Measurements from ENCODE around the gene SLC8A1.

SLC8A1 gene

DNA sequence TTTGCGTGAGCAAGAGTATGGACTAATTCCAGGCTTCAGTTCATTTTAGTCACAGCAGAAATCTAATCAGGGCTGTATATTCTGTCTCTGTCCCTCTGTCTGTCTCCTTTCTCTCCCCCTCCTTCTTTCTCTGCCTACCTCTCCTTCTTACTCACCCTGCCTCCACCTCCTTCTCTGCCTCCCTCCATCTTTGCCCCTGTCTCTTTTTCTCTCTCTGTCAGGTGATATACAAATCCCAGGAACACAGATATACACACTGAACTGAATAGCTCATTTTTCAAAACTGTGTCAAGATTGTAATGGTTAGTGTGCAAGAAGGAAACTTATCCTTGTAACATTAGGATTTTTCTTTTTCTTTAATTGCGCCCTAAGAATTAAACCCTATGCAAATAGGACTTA, 32.5 kb downstream of the SLC8A1 start:
- no peak for DNase-seq

DNA sequence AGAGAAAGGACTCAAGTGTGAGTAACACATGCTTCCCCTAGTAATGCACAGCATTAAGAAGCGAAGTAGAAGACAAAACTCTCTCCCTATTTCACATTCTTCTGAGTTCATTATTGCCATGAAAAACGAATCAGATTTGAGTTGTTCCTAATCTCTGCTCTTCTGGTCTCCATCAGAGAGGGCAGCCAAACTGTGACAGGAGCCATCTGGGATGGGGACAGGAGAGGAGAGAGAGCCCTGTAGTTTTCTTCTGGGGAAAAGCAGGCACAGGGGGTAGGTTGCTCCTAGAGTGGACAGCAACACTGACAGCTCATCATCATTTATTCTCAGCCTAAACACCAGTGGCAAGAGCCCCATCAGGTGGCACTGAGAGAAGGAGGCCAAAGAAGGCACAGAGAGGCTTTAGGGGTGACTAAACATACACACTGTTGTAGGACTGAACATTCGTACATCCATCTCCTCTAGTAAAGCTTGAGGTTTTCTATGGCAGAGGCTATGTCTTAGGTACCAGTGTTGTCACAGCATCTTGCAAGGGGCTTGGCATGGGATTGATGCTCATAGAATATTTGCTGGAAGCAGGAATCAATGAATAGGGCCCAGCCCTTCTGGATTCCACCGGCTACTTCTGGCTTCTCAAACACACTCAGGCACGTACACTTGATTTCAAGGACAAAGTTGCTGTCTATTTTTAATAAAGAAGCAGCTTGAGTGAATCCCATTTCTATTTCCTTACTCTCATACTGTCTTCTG, 33.1 kb downstream of the SLC8A1 start:
- no peak for DNase-seq

DNA sequence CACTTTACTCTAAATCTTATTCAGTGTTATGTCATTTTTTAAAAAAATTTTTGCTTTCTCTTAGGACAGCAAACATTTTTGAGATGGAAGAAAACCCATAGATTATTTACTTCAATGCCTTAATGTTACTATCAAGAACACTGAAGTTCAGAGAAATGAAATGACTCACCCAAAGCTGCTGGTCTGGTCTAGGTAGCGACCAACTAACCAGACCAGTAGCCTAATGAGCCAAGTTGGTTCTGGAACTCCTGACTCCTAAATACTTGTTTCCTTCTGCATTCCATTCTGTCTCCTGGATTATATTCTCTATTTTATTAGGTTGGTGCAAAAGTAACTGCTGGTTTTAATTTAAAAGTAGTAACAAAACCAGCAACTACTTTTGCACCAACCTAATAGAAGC, 35.4 kb downstream of the SLC8A1 start:
- DNase-seq: no peak

DNA sequence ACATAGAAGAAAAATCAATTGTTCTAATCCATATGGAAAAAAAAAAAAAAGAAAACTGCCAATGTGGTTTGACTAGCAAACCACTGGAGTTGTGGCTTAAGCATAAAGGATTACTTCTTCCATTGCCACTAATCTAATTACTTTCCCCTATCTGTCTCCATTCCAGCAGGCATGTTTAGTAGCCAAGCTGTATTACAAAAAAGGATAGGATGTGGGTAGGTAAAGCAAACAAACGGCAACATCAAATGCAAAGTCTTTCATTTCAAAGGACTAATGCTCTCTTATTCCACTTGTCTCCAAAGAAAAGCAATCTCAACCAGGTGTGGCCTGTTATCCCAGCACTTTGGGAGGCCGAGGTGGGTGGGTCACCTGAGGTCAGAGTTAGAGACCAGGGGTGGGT, 36.5 kb downstream of the SLC8A1 start:
- DNase-seq: no peak

DNA sequence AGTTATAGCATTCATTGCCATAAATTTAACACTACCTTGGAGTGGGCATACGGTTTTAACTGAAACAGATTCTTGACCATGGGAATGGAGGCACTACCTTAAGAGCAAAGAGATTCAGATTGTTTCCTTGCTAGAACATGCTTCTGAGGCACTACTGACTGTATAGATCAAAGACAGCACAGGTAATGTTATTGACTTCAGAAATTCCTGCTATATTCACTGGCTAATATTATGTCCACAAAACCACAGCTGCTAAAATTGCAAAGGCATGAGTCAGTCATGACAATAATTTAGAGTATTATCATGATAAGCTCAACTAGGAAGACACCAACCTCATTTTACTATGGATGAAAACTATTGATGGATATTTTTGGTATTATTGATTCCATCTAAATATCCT, 39.4 kb downstream of the SLC8A1 start:
- DNase-seq: no peak

DNA sequence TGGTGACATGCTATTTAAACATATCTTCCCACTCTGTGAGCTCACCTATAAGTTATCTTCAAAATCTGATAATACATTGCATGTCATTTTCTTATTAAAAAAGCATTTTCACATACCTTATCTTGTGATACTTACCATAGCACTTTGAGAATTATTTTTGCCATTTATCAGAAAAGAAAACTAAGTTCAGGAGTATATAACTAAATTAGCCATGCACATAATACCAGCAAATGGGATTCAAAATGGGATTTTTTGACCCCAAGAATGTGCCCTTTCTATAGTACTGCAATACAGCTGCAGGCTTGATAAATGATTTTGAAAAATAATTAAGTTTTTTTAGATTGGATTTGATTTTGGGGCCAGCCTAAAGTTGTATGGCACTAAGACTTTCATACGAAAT, 41.2 kb downstream of the SLC8A1 start:
- no peak for DNase-seq

DNA sequence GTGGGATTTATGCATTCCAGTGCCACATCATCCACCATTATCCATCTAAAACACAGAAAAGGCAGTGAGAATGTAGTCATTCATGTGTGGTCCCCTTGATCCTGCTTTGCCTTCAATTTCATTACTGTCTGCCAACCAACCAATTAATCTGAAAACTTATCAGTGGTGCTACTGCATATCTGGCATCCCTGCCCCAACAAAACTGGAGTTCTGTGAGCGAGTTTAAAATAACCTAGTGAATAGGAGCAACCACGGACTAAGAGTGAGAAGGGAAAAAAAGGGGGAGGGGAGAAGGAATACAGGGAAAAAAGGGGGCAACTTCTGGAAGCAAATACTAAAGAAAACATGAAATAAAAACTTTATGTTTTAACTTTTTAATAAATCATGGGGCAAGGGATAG, 42.2 kb downstream of the SLC8A1 start:
- no peak for DNase-seq

DNA sequence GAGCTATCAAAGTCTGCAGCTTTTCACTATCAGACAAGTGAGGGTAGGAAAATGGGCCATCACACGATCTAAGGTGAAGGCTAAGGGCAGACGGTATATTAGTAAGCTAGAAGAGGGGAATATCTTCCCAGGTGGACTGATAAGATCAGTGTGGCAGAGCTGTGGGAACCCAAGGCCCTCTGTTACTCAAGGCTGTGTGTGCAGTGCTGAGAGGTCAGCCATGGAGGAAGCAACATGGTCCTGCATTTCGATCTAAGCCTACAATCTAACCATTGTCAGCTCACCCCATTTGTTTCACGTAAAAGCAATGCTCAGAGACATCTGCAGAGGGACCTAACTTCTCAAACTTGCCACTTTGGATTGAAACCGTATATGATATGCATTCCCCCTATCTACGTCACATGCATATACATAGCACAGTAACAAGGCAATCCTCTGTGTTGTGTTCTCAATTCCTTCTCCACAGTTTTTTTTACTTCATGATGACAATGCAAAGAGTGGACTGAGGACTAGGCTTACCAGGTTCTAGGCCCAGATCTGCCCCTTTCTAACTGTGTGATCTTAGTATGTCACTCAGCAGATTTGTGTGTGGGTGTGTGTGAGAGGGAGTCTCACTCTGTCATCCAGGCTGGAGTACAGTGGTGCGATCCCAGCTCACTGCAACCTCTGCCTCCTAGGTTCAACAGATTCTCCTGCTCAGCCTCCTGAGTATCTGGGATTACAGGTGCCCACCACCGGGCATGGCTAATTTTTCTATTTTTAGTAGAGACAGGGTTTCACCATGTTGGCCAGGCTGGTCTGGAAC, 45.2 kb downstream of the SLC8A1 start:
- DNase-seq: no peak

DNA sequence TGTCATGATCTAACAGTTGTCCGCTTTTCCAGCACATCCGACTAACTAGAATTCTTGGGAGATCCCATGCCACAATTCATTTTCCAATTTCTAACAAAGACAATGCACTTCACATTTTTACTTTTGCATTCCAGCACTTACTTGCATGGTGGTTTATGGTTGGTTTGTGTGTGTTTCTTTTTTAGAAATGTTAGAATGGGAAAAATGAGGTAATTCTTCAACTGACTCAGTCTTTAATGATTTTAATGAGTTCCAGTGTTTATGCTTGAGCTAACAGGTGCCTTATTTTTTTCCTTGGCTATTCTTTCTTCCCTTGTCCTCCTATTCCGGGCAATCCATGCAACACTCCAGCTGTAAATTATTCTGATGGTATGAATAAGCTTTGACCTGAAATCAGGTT, 46.4 kb downstream of the SLC8A1 start:
- DNase-seq: no peak

DNA sequence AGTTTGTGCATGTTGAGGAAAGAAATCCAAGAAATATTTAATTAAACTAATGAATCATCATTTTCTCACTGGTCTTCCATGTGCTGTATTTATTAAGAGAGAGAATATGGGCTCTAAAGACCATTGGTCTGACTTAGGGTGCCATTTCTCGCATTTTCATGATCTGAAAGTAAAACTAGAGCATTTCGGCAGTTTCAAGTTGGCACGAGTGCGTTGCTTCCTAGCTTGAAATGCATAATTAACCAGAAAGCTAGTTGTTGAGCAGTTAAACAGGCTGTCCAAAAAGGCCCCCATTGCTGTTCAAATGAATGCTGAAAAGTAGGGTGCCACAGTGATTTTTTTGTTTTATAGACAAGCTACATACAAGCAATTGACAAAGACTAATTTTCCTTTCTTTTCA, 47.4 kb downstream of the SLC8A1 start:
- no peak for DNase-seq

DNA sequence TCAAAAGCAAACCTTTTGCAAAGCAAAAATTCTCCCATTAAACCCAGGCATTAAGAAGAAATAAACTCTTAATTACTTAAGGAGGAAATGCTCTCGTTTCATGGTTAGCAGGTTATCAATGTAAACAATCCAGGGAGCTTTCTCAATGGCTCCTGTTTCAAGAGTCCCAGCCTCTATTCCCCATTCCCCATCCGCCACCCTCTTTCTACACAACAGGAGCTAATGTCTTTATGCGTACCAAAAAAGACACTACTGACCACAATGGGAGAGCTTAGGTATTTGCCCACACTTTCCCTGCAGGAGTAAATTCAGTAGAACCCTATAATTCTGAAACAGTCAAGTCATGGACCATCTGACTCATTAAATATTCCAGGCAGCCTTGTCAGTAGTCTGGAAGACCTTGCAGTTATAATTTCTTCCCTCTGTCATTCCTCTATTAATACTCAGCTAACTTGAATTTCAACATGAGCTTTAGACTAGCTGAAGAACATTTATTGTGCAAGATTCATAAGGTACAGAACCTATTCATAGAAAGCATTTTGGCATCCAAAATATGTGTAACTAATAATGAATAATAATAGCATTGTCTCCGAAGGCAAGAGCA, 48.6 kb downstream of the SLC8A1 start:
- DNase-seq: no peak

DNA sequence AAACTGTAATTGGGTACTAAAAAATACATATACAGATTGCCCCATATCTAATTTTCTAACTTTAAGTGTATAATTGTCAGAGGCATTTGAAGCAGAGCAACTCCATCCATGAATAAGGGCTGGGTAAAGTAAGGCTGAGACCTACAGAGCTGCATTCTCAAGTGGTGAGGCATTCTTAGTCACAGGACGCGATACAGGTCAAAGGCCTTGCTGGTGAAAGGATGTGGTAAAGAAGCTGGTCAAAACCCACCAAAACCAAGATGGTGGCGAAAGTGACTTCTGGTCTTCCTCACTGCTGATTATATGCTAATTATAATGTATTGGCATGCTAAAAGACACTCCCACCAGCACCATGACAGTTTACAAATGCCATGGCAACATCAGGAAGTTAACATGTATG, 50.0 kb downstream of the SLC8A1 start:
- no peak for DNase-seq

DNA sequence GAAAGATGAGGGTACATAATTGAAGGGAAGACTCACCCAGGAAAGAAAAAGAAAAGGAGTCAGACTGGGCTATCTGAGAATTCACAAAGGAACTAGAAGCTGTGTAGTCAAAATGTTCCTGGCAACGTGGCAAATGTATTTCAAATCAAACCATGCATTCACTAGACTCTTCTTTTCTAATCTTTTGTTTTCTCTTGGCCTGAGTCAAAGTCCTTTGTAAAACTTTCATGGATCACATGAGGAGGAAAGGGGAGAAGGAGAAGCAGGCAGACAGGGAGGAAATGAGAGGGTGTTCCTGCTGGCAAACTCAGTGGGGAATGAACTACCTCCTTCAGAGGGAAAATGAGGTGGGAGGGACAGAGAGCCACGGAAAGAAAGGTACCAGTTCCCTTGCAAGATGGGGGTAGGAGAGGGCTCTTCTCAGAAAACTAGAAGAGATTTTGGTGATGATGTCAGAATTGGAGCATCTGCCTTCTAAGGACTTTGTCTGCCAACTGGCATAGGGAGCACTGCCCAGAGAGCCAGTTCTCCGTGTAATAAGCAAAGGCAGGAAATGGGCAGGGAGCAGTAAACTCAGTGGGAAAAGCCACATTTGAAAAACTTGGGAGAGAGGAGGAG, 51.4 kb downstream of the SLC8A1 start:
- DNase-seq: no peak

DNA sequence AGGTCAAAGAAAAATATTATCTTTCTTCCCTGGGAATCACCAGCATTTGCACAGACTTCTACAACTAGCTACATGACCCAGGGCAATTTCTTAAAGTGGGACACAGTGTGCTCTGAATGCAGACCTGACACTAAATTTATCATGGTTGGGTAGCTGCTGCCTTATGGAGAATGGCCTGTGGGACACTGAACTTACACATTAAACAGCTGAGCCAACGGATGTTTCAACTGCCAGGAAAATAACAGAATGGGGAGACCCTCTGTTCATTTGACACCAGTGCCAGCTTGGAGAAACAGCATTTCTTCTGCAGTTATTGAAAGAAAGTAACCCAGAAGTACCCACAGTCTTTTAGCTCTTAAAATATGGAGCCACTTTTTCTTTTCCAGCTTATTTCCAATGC, 54.1 kb downstream of the SLC8A1 start:
- DNase-seq: no peak

DNA sequence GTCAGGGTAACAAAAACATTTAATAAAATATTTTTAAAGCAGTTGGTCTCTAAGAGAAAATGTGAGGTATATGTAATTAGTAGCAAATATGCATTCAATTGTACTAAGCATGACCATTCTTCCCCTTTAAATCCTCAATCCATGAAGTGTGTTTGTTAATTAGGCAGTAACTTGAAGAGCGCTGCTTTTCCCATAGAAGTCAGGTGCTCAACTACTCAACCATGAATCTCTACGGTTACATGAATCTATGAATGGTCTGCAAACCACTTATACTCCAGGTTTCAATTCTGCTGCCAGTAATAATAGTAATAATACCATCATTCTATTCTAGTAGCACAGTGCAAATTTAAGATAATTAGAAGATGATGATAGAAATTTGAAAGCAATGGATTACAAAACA, 55.8 kb downstream of the SLC8A1 start:
- DNase-seq: no peak

DNA sequence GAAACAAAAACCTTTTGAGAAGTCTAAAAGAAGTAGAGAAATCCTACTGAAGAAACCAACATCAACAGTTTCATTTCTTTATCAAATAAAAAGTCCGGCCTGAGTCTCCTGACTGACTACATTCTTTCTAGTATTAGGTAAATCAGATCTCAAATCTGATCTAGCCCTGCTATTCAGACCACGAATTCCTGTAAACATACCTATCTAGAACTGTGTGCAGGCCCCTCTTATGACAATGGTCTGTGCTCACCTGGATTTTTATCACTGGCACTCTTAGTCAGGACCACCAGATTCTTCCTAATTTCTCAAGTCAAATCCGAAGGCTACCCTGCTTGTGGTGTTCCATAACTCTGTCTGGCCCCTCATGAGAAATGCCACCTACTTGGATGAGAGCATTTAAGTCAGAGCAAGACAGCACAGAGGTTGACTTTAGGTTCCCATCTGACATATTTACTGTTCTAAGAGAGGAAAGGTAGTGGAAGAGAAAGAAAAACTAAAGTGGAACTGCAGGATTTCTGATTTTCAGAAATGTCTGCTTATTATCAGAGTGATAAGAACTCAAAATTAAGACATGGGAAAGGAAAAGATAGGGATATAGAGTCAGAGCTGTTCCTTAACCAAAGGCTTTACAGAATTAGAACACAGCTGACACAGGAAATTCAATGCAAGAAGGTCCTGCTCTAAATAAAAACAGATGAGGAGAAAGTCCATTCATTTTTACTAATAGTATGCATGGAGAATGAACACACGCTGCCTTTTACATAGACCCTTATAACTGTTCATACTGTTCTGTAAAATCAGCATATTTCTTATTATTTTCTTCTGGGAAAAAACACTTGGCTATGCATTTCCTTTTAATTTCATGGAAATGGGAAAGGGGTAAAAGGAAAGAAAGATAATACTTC, 56.5 kb downstream of the SLC8A1 start:
- DNase-seq: no peak

DNA sequence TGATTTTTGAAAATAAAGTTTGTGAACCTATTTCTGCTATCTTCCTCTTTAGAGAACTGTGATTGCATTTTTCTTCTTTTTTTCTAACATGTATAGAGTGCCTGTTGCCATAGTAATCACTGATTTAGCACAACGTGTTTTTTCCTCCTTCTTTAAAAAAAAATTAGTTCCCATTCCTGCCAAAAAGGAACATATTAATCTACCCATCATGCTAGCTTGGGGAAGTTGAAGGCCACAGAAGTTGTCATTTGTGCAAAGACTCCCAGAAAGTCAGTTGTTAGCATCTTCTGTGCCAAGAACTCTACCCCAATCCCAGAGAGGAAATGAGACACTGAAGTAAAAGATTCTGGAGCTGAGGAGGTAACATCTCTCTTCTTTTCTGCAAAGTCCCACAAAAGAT, 57.3 kb downstream of the SLC8A1 start:
- no peak for DNase-seq

DNA sequence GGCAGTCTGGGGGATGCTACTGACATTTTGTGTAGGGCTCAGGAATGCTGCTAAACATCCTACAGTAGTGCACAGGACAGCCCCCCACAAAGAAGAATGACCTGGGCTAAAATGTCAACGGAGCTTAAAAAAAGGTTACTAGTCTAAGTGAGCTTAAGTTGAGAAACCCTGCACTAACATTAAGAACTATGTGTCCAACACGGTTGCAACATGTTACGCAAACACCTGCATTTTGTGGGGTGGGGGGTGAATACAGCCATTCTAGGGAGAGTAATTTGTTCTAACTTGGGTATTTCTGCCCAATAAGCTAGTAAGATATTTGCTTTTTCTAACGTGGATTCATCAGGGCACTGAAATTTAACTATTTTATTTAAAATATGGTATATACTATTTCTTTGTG, 57.9 kb downstream of the SLC8A1 start:
- no peak for DNase-seq

DNA sequence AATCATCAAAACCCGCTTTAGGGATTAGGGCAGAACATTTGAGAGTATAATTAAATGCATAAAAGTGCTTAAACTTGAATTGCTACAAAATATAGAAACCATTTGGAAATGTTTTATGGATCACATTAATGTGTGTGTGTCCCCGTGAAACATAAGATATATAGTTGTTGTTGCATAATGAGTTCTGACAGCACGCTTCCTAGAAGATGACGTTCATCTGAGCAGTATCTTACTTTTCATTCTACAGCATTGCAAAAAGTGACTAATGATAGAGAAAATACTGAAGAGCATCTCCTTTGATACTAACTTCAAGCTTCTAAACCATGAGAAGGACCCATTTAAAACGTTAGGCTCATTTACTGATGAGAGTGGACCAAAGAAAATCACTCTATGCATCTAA, 63.7 kb downstream of the SLC8A1 start:
- no peak for DNase-seq

DNA sequence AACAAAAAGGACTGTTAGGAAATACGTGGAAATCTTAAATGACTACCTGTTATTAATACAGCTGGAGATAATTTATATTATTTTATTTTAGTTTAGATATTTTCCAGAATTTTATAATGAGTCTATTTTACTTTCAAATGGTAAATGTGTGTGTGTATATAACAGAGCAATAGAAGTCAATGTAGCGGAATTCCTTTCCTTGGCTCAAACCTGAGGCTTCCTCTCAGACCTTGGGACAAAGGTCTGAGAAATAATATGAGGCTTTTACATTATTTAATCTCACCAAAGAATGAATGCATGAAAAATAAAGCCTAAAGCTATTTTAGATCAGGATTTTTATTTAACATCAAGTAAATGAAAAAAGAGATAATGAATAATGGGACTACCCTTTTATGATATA, 65.7 kb downstream of the SLC8A1 start:
- DNase-seq: no peak

DNA sequence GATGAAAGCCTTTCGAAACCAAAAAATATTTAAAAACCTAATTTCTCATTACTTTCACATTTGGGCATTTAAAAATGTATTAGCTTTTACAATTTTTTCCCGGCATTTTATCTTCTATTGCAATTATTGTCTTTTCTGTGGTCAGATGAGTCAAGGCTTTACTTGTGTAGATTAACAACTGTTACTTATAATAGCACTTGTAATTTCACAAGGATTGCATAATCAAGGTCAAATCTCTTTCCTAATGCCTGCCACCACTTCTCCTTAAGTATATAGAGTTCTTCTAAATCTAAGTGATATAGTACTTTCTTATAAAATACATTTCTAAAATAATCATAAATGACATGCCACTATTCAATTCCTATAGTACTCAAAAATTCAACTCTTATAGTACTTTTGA, 67.2 kb downstream of the SLC8A1 start:
- DNase-seq: no peak

DNA sequence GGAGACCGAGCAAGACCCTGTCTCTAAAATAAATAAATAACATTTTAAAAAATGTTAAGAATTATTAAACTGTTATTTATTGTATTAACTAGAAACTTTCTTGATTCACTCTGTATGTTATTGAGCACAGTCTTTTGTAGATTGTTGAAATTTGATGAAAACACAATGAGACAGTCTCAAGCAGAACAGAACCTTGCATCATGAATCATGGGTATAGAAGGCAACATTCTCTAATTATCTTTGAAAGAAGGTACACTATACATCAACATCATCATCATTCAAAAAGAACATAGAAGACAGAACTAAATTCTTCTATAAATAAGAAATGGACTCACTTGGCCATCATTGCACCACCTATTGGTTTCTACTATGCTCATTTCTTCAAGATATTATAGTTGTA, 67.7 kb downstream of the SLC8A1 start:
- DNase-seq: no peak

DNA sequence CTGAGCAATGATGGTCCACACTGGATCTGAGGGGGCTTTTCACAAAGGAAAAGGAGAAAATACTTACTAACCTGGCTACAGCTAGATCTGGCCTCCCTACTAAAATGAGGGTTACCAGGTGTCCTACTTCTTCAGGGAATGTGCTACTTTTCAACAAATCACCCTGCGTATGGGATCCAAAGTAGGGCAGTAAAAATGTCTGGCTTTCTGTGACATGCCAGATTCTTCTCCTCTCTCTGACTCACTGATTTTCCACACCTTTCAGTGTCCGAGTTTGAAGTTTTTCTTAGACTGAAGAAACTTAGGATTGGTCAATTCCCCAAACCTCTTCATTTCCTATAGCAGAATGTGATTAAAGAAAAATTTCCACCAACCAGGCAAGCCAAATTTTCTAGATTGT, 71.2 kb downstream of the SLC8A1 start:
- no peak for DNase-seq

All from CD4-positive, alpha-beta T cell treated with Interleukin-17A for 1 hour (primary cell).